ENCODE results near the gene RFLNA. TPM values are rescaled to one million over a fixed set of nuclear protein-coding genes. Genes with fewer than 3 reads are reported as not detected.

RFLNA gene
- total RNA-seq, 1 experiment from 2014 or later = 10.6 TPM

GRCh38 chr12:124248941-124249825, 45.7 kb upstream of the RFLNA start:
- Histone ChIP-seq H3K79me2 (ENCODE audit: insufficient read depth, low read length) (no peaks in the 10 kb centered on the region), H3K9ac (ENCODE audit: extremely low read depth, insufficient read length, low read length) (no peak overlapping the region), H3T11ph (ENCODE audit: low read length) (no peak overlapping the region), H4K5ac (ENCODE audit: insufficient read length, low read depth, low read length) (no peak overlapping the region), H2BK120ac (ENCODE audit: low read depth, low read length, poor library complexity, severe bottlenecking) (no peak overlapping the region), H3K4ac (ENCODE audit: low read depth, low read length) (no peak overlapping the region), H3K4me2 (ENCODE audit: insufficient read depth, insufficient read length, low read length) (no peak overlapping the region), H2BK12ac (ENCODE audit: insufficient read length, low read depth, low read length) (no peak overlapping the region), H3K79me1 (ENCODE audit: insufficient read depth, low read depth, low read length, poor library complexity, severe bottlenecking) (no peaks in the 10 kb centered on the region), H2BK5ac (ENCODE audit: insufficient read length, low read length) (no peak overlapping the region), H3K56ac (ENCODE audit: insufficient read length, low read depth, low read length) (no peak overlapping the region), H4K8ac (replicated peaks; ENCODE audit: insufficient read length, low read depth, low read length) (no peak overlapping the region), H3K4me1 (ENCODE audit: insufficient read depth, low read length) (peaks cover 5% of the 10 kb centered on the region), H4K20me1 (ENCODE audit: control insufficient read depth, insufficient read depth, insufficient read length) (no peaks in the 10 kb centered on the region), H3K23me2 (ENCODE audit: insufficient read length, low read depth, low read length, poor library complexity, severe bottlenecking) (no peaks in the 10 kb centered on the region), H3K18ac (ENCODE audit: insufficient read length, low read depth, low read length) (no peak overlapping the region), H4K91ac (ENCODE audit: insufficient read length, low read depth, low read length) (no peak overlapping the region), H3K27ac (ENCODE audit: insufficient read length, low read depth, low read length) (no peak overlapping the region), H2AFZ (ENCODE audit: low read length) (no peak overlapping the region), H2BK15ac (ENCODE audit: low read depth, low read length) (no peak overlapping the region), H3K27me3 (ENCODE audit: insufficient read depth, low read length) (no peaks in the 10 kb centered on the region), H2BK20ac (ENCODE audit: low read depth, low read length, poor library complexity, severe bottlenecking) (no peak overlapping the region), H3K14ac (ENCODE audit: insufficient read depth, low read length) (no peak overlapping the region; the same call in 1 of the 2 replicates), H3K9me3 (ENCODE audit: control insufficient read depth, low read depth, low read length) (no peaks in the 10 kb centered on the region), H2AK5ac (ENCODE audit: insufficient read length, low read length) (no peak overlapping the region), H3K23ac (ENCODE audit: insufficient read length, low read depth, low read length) (no peak overlapping the region)
- Mint-ChIP-seq H3K9me3 (peaks cover 2 to 6% of the 10 kb centered on the region in 2 experiments; a peak in 3 of 5 replicates), H3K36me3 (ENCODE audit: insufficient read depth in 1 of 3, low read depth in 3 of 3) (peaks cover 0 to 3% (median 0%) of the 10 kb centered on the region in 3 experiments; a peak in 1 of 7 replicates), H3K27ac (no peak overlapping the region), H3K27me3 (ENCODE audit: low read depth) (no peaks in the 10 kb centered on the region; the same call in 1 of the 2 replicates), H3K4me1 (peaks cover 9 to 10% of the 10 kb centered on the region in 2 experiments), H3K4me3 (no peak overlapping the region)
- WGBS (ENCODE audit: extremely low coverage, insufficient read length, low lambda C conversion rate) = no CpG with 5 or more reads among the region's 20 CpGs
- no peak for TF ChIP-seq CTCF (conservative IDR thresholded peaks at IDR 0.05)
- no peak for DNase-seq
